ENCODE results near the gene ADGRF1. TPM values are rescaled to one million over a fixed set of nuclear protein-coding genes. Genes with fewer than 3 reads are reported as not detected.

ADGRF1 gene
- total RNA-seq, 1 donor from 2014 or later: not detected

DNA sequence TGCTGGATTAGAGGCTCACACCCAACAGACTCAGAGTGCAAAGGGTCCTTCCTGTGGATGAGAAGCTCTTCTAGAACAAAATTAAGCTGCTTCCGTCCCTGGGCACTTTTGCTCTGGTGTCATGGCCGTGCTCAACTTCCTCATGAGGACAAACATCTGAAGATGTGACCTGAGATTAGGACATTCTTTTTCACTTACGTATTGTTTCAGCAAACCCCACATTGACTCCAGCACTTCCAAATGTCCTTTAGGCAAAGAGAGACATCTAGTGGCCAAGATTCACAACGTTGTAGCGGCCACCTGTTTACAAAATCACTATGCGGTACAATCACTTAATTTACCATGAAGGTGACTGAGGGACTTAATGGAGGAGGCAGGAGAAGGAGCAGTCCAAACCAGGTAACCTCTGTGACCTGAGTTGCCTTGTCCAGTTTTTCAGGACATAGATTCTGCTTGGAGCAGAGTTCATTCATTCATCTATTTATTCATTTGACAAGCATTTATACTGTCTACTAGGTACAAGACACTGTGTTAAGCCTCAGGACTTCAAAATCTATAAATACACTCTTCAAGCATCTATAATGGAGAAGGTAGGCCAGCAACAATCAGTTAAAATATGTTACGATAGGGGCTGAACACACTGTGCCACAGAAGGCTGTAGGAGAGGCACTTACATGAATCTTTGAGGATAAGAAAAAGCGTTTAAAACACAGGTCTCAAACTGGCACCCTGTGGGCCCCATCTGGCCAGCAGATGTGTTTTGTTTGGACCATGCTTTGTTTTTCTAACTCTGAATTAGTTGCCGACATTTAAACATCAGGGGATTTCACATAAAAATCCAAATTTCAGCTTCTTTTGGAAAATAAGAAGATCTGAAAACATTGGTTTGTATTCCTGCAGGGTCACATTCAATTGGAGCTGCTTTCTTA, 5.6 kb upstream of the ADGRF1 start:
- Histone ChIP-seq H3K36me3 (no peaks in the 10 kb centered on the region), H3K4me3 (no peak overlapping the region), H3K4me1 (no peaks in the 10 kb centered on the region), H3K9me3 (no peaks in the 10 kb centered on the region), H3K27ac (no peak overlapping the region), H3K27me3 (no peaks in the 10 kb centered on the region)
- intact Hi-C loops (cut with DNase I): loop anchor here (1.0 kb wide), 1 partner anchor 199 kb away; no protein-coding TSS in a partner anchor
- TF ChIP-seq, protein P1, sequence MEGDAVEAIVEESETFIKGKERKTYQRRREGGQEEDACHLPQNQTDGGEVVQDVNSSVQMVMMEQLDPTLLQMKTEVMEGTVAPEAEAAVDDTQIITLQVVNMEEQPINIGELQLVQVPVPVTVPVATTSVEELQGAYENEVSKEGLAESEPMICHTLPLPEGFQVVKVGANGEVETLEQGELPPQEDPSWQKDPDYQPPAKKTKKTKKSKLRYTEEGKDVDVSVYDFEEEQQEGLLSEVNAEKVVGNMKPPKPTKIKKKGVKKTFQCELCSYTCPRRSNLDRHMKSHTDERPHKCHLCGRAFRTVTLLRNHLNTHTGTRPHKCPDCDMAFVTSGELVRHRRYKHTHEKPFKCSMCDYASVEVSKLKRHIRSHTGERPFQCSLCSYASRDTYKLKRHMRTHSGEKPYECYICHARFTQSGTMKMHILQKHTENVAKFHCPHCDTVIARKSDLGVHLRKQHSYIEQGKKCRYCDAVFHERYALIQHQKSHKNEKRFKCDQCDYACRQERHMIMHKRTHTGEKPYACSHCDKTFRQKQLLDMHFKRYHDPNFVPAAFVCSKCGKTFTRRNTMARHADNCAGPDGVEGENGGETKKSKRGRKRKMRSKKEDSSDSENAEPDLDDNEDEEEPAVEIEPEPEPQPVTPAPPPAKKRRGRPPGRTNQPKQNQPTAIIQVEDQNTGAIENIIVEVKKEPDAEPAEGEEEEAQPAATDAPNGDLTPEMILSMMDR (IDR thresholded peaks at IDR 0.05): peak; percentile 43 to 59 (median 52)
- DNase-seq (ENCODE audit: low spot score in 2 of 2): peak in 1 of 2 donors; percentile 65

DNA sequence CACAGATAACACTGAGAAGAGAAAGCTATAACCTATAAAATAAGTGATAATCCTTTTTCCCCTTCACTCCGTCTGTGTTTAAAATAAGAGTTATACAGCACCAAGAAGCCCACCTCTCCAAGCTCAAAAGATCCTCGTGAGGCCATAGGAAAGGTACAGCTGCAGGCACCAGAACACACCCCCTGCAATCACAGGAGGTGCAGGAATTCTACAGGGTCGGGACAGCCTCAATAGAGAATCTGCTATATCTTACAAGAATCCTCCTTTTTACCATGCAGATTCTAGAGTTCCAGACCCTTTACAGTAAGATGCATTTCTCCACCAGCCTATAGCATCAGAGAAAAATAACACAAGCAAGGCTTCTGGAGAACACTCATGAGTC, 5.0 kb upstream of the ADGRF1 start:
- Histone ChIP-seq H3K4me3 (no peak overlapping the region), H3K27ac (no peak overlapping the region), H3K36me3 (no peaks in the 10 kb centered on the region), H3K27me3 (no peaks in the 10 kb centered on the region), H3K4me1 (no peaks in the 10 kb centered on the region), H3K9me3 (no peaks in the 10 kb centered on the region)
- DNase-seq (ENCODE audit: low spot score in 2 of 2): no peak
- TF ChIP-seq, protein P1 (IDR thresholded peaks at IDR 0.05): no peak
- intact Hi-C loops (cut with DNase I): loop anchor here (1.0 kb wide), 1 partner anchor 199 kb away; no protein-coding TSS in a partner anchor

DNA sequence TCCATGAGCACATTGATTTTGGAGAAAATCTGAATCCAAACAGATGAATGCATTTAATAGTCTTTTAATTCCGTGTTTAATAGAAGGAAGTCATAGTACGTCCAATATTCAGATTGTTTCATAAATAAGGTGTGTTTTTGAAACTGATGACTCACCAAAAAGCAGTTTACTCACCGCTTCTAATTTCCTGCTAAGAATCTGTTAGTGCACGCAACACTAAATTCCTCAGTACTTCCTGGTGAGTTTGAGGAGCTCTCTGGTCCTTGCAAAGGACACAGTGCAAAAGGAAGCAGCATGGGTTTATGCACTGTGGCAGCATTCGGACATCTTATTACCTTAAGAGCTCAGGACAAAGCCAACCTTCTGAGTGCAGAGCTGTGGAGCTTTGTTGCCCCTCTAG, 2.3 kb upstream of the ADGRF1 start:
- no peak overlapping the region for H3K27ac ChIP-seq
- H3K4me3 ChIP-seq: no peak overlapping the region
- TF ChIP-seq, protein P1 (IDR thresholded peaks at IDR 0.05): no peak
- no peak for DNase-seq (ENCODE audit: low spot score in 2 of 2)
- no peaks in the 10 kb centered on the region for H3K36me3 ChIP-seq
- no peaks in the 10 kb centered on the region for H3K27me3 ChIP-seq
- H3K4me1 ChIP-seq: no peaks in the 10 kb centered on the region
- no peaks in the 10 kb centered on the region for H3K9me3 ChIP-seq
- intact Hi-C loops (cut with DNase I): no loop called here

DNA sequence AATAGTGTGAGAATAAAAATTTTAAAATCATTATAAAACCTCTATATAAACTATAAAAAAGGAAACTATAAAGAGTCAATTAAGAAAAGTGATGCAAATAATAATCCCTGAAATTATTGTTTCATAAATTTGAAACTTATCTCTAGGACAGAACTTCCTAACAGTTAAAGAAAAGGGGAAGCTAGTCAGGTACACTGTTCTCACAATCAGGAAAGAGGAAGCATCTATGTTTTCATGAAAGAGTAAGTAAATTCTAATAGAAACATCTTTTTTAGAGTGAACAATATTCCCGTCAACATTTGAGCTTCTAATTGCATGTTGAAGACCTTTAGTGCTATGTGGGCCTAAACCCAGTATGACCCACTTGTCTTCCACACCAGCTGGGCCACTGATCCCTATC, 1.2 kb upstream of the ADGRF1 start:
- H3K4me1 ChIP-seq: no peaks in the 10 kb centered on the region
- intact Hi-C loops (cut with DNase I): no loop called here
- H3K27me3 ChIP-seq: no peaks in the 10 kb centered on the region
- no peak overlapping the region for H3K4me3 ChIP-seq
- H3K36me3 ChIP-seq: no peaks in the 10 kb centered on the region
- no peak overlapping the region for H3K27ac ChIP-seq
- TF ChIP-seq, protein P1 (IDR thresholded peaks at IDR 0.05): no peak
- H3K9me3 ChIP-seq: no peaks in the 10 kb centered on the region
- DNase-seq (ENCODE audit: low spot score in 2 of 2): no peak

DNA sequence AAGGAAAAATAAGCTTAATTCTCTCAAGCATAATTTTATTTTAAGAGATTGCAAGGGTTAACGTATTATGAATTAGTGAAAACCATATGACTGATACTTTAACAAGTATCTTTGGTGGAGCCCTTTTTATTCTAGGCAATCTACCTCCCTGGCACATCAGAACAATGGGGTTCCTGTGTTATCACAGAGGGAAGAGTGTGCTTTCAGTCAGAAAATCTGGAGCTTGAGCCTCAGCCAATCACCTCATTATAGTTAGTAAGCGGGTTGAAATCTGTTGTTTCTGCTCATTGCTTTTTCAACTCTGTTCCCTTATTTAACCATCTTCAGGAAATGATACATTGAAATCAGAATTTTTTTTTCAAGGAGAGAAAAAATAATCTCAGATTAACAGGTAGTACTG, 391 bp downstream of the ADGRF1 start:
- H3K27me3 ChIP-seq: no peaks in the 10 kb centered on the region
- H3K9me3 ChIP-seq: no peaks in the 10 kb centered on the region
- TF ChIP-seq, protein P1 (IDR thresholded peaks at IDR 0.05): no peak
- H3K27ac ChIP-seq: no peak overlapping the region
- H3K4me3 ChIP-seq: no peak overlapping the region
- no peak for DNase-seq (ENCODE audit: low spot score in 2 of 2)
- intact Hi-C loops (cut with DNase I): no loop called here
- no peaks in the 10 kb centered on the region for H3K36me3 ChIP-seq
- no peaks in the 10 kb centered on the region for H3K4me1 ChIP-seq

All from ascending aorta (tissue), 2 donors.